Measurements from ENCODE around the gene CNTNAP2.

CNTNAP2 gene

GRCh38 chr7:147052818-147053217 is 936.2 kb downstream of the CNTNAP2 start:
- Histone ChIP-seq H3K27me3 (ENCODE audit: insufficient read depth, insufficient read length) (no peaks in the 10 kb centered on the region), H3K4me1 (ENCODE audit: insufficient read depth, insufficient read length) (no peaks in the 10 kb centered on the region), H3K4me3 (ENCODE audit: insufficient read length, low read depth) (no peak overlapping the region), H3K36me3 (ENCODE audit: insufficient read depth, insufficient read length, low read length) (no peaks in the 10 kb centered on the region), H3K9ac (ENCODE audit: insufficient read length, low read depth) (no peak overlapping the region), H3K9me3 (ENCODE audit: insufficient read depth, low read length) (no peaks in the 10 kb centered on the region)
- no peak for TF ChIP-seq ZNF274 (IDR thresholded peaks at IDR 0.05; ENCODE audit: low read depth, low read length)
- TF ChIP-seq YY1 (IDR thresholded peaks at IDR 0.05; ENCODE audit: insufficient read depth, insufficient read length), result no peak
- no peak for TF ChIP-seq SUZ12 (IDR thresholded peaks at IDR 0.05; ENCODE audit: extremely low read depth, insufficient read depth, insufficient read length)
- DNase-seq (ENCODE audit: low read depth, low spot score), result no peak

- DNase-seq (ENCODE audit: low read depth, low spot score), result peak; percentile 2
Observed at GRCh38 chr7:147053746-147054145, 937.1 kb downstream of the CNTNAP2 start.

DNA sequence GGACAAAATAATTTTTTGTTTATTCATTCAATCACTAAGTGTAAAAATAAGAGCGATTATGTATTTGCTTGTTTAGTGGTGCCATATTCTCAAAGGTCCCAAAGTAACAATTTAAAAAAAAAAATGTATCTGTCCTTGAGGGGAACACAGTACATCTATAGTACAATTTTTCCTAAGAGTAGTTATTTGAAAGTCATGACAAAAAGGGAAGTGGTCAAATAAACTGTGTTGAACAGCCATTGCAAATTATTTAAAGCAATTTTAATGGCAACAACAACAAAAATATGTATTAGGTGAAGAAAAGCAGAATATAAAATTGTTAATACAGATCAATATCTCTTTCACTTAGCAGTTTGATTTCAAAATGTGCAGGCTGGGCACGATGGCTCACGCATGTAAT is 943.5 kb downstream of the CNTNAP2 start:
- no peak for DNase-seq (ENCODE audit: low read depth, low spot score)

More at GRCh38 chr7:147053746-147054145, 937.1 kb downstream of the CNTNAP2 start:
- no peaks in the 10 kb centered on the region for H3K27me3 ChIP-seq (ENCODE audit: insufficient read depth, insufficient read length)
- H3K9me3 ChIP-seq (ENCODE audit: insufficient read depth, low read length), result no peaks in the 10 kb centered on the region
- TF ChIP-seq ZNF274 (IDR thresholded peaks at IDR 0.05; ENCODE audit: low read depth, low read length), result no peak
- TF ChIP-seq YY1 (IDR thresholded peaks at IDR 0.05; ENCODE audit: insufficient read depth, insufficient read length), result no peak
- no peak for TF ChIP-seq SUZ12 (IDR thresholded peaks at IDR 0.05; ENCODE audit: extremely low read depth, insufficient read depth, insufficient read length)
- no peaks in the 10 kb centered on the region for H3K36me3 ChIP-seq (ENCODE audit: insufficient read depth, insufficient read length, low read length)
- no peak overlapping the region for H3K9ac ChIP-seq (ENCODE audit: insufficient read length, low read depth)
- no peak overlapping the region for H3K4me3 ChIP-seq (ENCODE audit: insufficient read length, low read depth)
- H3K4me1 ChIP-seq (ENCODE audit: insufficient read depth, insufficient read length), result no peaks in the 10 kb centered on the region

DNA sequence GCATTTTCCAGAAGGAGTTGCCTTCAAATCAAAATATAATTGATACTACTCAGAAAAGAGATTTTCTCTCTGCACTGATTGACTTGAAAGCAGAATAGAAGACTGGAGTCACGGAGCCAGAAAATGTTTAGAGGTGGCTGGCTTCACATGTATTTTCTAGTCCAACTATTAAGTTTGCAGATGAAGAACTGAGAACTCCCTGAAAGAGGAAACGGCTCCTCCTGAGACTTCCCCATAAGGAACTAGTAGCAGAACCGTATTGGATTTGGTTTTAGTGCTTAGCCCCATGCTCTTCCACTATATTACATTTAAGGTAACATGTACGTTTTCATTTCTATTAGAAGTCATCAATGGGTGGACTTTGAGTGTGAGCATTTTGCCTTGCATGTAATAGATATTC is 946.3 kb downstream of the CNTNAP2 start:
- Histone ChIP-seq H3K9me3 (ENCODE audit: insufficient read depth, low read length) (no peaks in the 10 kb centered on the region), H3K27me3 (ENCODE audit: insufficient read depth, insufficient read length) (no peaks in the 10 kb centered on the region), H3K4me3 (ENCODE audit: insufficient read length, low read depth) (no peak overlapping the region), H3K4me1 (ENCODE audit: insufficient read depth, insufficient read length) (no peaks in the 10 kb centered on the region), H3K9ac (ENCODE audit: insufficient read length, low read depth) (no peak overlapping the region), H3K36me3 (ENCODE audit: insufficient read depth, insufficient read length, low read length) (no peaks in the 10 kb centered on the region)
- no peak for DNase-seq (ENCODE audit: low read depth, low spot score)
- TF ChIP-seq YY1 (IDR thresholded peaks at IDR 0.05; ENCODE audit: insufficient read depth, insufficient read length) (no peak), ZNF274 (IDR thresholded peaks at IDR 0.05; ENCODE audit: low read depth, low read length) (no peak), SUZ12 (IDR thresholded peaks at IDR 0.05; ENCODE audit: extremely low read depth, insufficient read depth, insufficient read length) (no peak)

More for the DNA sequence above, 943.5 kb downstream of the CNTNAP2 start:
- Histone ChIP-seq H3K4me1 (ENCODE audit: insufficient read depth, insufficient read length) (no peaks in the 10 kb centered on the region), H3K27me3 (ENCODE audit: insufficient read depth, insufficient read length) (no peaks in the 10 kb centered on the region), H3K4me3 (ENCODE audit: insufficient read length, low read depth) (no peak overlapping the region), H3K9me3 (ENCODE audit: insufficient read depth, low read length) (no peaks in the 10 kb centered on the region), H3K36me3 (ENCODE audit: insufficient read depth, insufficient read length, low read length) (no peaks in the 10 kb centered on the region), H3K9ac (ENCODE audit: insufficient read length, low read depth) (no peak overlapping the region)
- TF ChIP-seq SUZ12 (IDR thresholded peaks at IDR 0.05; ENCODE audit: extremely low read depth, insufficient read depth, insufficient read length), result no peak

- H3K4me3 ChIP-seq (ENCODE audit: insufficient read length, low read depth), result no peak overlapping the region
- TF ChIP-seq SUZ12 (IDR thresholded peaks at IDR 0.05; ENCODE audit: extremely low read depth, insufficient read depth, insufficient read length) (no peak), ZNF274 (IDR thresholded peaks at IDR 0.05; ENCODE audit: low read depth, low read length) (no peak), YY1 (IDR thresholded peaks at IDR 0.05; ENCODE audit: insufficient read depth, insufficient read length) (no peak)
- no peaks in the 10 kb centered on the region for H3K9me3 ChIP-seq (ENCODE audit: insufficient read depth, low read length)
- no peaks in the 10 kb centered on the region for H3K4me1 ChIP-seq (ENCODE audit: insufficient read depth, insufficient read length)
- no peaks in the 10 kb centered on the region for H3K27me3 ChIP-seq (ENCODE audit: insufficient read depth, insufficient read length)
- no peak overlapping the region for H3K9ac ChIP-seq (ENCODE audit: insufficient read length, low read depth)
- no peaks in the 10 kb centered on the region for H3K36me3 ChIP-seq (ENCODE audit: insufficient read depth, insufficient read length, low read length)
- DNase-seq (ENCODE audit: low read depth, low spot score), result no peak
Observed at GRCh38 chr7:147068842-147069241, 952.2 kb downstream of the CNTNAP2 start.

GRCh38 chr7:147069771-147070170 is 953.2 kb downstream of the CNTNAP2 start:
- no peak for DNase-seq (ENCODE audit: low read depth, low spot score)

GRCh38 chr7:147070886-147071285 is 954.3 kb downstream of the CNTNAP2 start:
- no peak overlapping the region for H3K9ac ChIP-seq (ENCODE audit: insufficient read length, low read depth)
- H3K27me3 ChIP-seq (ENCODE audit: insufficient read depth, insufficient read length), result no peaks in the 10 kb centered on the region
- no peaks in the 10 kb centered on the region for H3K36me3 ChIP-seq (ENCODE audit: insufficient read depth, insufficient read length, low read length)
- H3K9me3 ChIP-seq (ENCODE audit: insufficient read depth, low read length), result no peaks in the 10 kb centered on the region
- no peak overlapping the region for H3K4me3 ChIP-seq (ENCODE audit: insufficient read length, low read depth)
- H3K4me1 ChIP-seq (ENCODE audit: insufficient read depth, insufficient read length), result no peaks in the 10 kb centered on the region
- no peak for DNase-seq (ENCODE audit: low read depth, low spot score)
- TF ChIP-seq SUZ12 (IDR thresholded peaks at IDR 0.05; ENCODE audit: extremely low read depth, insufficient read depth, insufficient read length) (no peak), ZNF274 (IDR thresholded peaks at IDR 0.05; ENCODE audit: low read depth, low read length) (no peak), YY1 (IDR thresholded peaks at IDR 0.05; ENCODE audit: insufficient read depth, insufficient read length) (no peak)

More at GRCh38 chr7:147069771-147070170, 953.2 kb downstream of the CNTNAP2 start:
- H3K36me3 ChIP-seq (ENCODE audit: insufficient read depth, insufficient read length, low read length), result no peaks in the 10 kb centered on the region
- TF ChIP-seq ZNF274 (IDR thresholded peaks at IDR 0.05; ENCODE audit: low read depth, low read length) (no peak), YY1 (IDR thresholded peaks at IDR 0.05; ENCODE audit: insufficient read depth, insufficient read length) (no peak), SUZ12 (IDR thresholded peaks at IDR 0.05; ENCODE audit: extremely low read depth, insufficient read depth, insufficient read length) (no peak)
- no peak overlapping the region for H3K9ac ChIP-seq (ENCODE audit: insufficient read length, low read depth)
- no peaks in the 10 kb centered on the region for H3K4me1 ChIP-seq (ENCODE audit: insufficient read depth, insufficient read length)
- no peaks in the 10 kb centered on the region for H3K27me3 ChIP-seq (ENCODE audit: insufficient read depth, insufficient read length)
- no peak overlapping the region for H3K4me3 ChIP-seq (ENCODE audit: insufficient read length, low read depth)
- no peaks in the 10 kb centered on the region for H3K9me3 ChIP-seq (ENCODE audit: insufficient read depth, low read length)

- Histone ChIP-seq H3K36me3 (ENCODE audit: insufficient read depth, insufficient read length, low read length) (no peaks in the 10 kb centered on the region), H3K9ac (ENCODE audit: insufficient read length, low read depth) (no peak overlapping the region), H3K27me3 (ENCODE audit: insufficient read depth, insufficient read length) (no peaks in the 10 kb centered on the region), H3K9me3 (ENCODE audit: insufficient read depth, low read length) (no peaks in the 10 kb centered on the region), H3K4me3 (ENCODE audit: insufficient read length, low read depth) (no peak overlapping the region), H3K4me1 (ENCODE audit: insufficient read depth, insufficient read length) (no peaks in the 10 kb centered on the region)
- TF ChIP-seq YY1 (IDR thresholded peaks at IDR 0.05; ENCODE audit: insufficient read depth, insufficient read length) (no peak), ZNF274 (IDR thresholded peaks at IDR 0.05; ENCODE audit: low read depth, low read length) (no peak), SUZ12 (IDR thresholded peaks at IDR 0.05; ENCODE audit: extremely low read depth, insufficient read depth, insufficient read length) (no peak)
- no peak for DNase-seq (ENCODE audit: low read depth, low spot score)
Observed at GRCh38 chr7:147071536-147071935, 954.9 kb downstream of the CNTNAP2 start.
